ENCODE results near the gene RDH11.
"Not testable (repeated sequence)": the region's sequence is repeated elsewhere in the genome, so short reads cannot be mapped to it uniquely, and the experiment has no call there.

RDH11 gene

GRCh38 chr14:67701492-67701891 lies 5.9 kb upstream of the RDH11 start, which contains the start of gene RDH12:
Gene RDH12, plus strand, starts transcription at chr14:67701886. Its CDS starts 20,757 bp downstream, at chr14:67722643.
- not testable (repeated sequence) for DNase-seq

GRCh38 chr14:67698179-67698578 lies 2.6 kb upstream of the RDH11 start:
- DNase-seq, result no peak

GRCh38 chr14:67697006-67697405 lies 1.4 kb upstream of the RDH11 start:
- no peak for DNase-seq

- DNase-seq, result peak; percentile 64
Measured at GRCh38 chr14:67694791-67695393, 672 bp downstream of the RDH11 start.

- no peak for DNase-seq
Measured at GRCh38 chr14:67690011-67690410, 5.6 kb downstream of the RDH11 start.

GRCh38 chr14:67683842-67684241 lies 11.7 kb downstream of the RDH11 start:
- DNase-seq, result no peak

GRCh38 chr14:67680941-67681340 lies 14.6 kb downstream of the RDH11 start:
- DNase-seq, result no peak

GRCh38 chr14:67680121-67680602 lies 15.4 kb downstream of the RDH11 start:
- DNase-seq, result no peak

GRCh38 chr14:67679006-67679405 lies 16.6 kb downstream of the RDH11 start:
- DNase-seq, result no peak

GRCh38 chr14:67675219-67675582 lies 20.4 kb downstream of the RDH11 start:
- no peak for DNase-seq

GRCh38 chr14:67674480-67675218 lies 20.9 kb downstream of the RDH11 start, which contains the start of gene VTI1B:
Gene VTI1B, minus strand, starts transcription at chr14:67674632. Its CDS starts 143 bp downstream, at chr14:67674489.
- DNase-seq, result peak; percentile 79

GRCh38 chr14:67674139-67674479 lies 21.5 kb downstream of the RDH11 start:
- peak; percentile 58 for DNase-seq

- no peak for DNase-seq
Measured at GRCh38 chr14:67673451-67673850, 22.1 kb downstream of the RDH11 start.

- no peak for DNase-seq
Measured at GRCh38 chr14:67668559-67668958, 27.0 kb downstream of the RDH11 start.

GRCh38 chr14:67666750-67667449 lies 28.7 kb downstream of the RDH11 start:
- DNase-seq, result no peak

- no peak for DNase-seq
Measured at GRCh38 chr14:67665868-67666267, 29.7 kb downstream of the RDH11 start.

- no peak for DNase-seq
Measured at GRCh38 chr14:67663633-67664032, 31.9 kb downstream of the RDH11 start.

GRCh38 chr14:67653651-67654280 lies 41.8 kb downstream of the RDH11 start:
- DNase-seq, result no peak

GRCh38 chr14:67652189-67652588 lies 43.4 kb downstream of the RDH11 start:
- no peak for DNase-seq

- DNase-seq, result no peak
Measured at GRCh38 chr14:67650694-67651093, 44.9 kb downstream of the RDH11 start.

GRCh38 chr14:67650151-67650550 lies 45.4 kb downstream of the RDH11 start:
- no peak for DNase-seq

- DNase-seq, result no peak
Measured at GRCh38 chr14:67646131-67646530, 49.4 kb downstream of the RDH11 start.

GRCh38 chr14:67645414-67645813 lies 50.1 kb downstream of the RDH11 start:
- no peak for DNase-seq
